HG03342 (cell line): ENCODE results near the gene HNRNPA3.
"Not testable (repeated sequence)": the region's sequence is repeated elsewhere in the genome, so short reads cannot be mapped to it uniquely, and the experiment has no call there.

Source experiments
- ATAC-seq: cut with Tn5 transposase; IDR thresholded peaks from one replicate; pipeline ENCODE4 v1.9.1; 2021; ENCODE audit warnings: mild to moderate bottlenecking, moderate library complexity; ENCODE audit not compliant: unreplicated experiment

The HNRNPA3 gene

DNA sequence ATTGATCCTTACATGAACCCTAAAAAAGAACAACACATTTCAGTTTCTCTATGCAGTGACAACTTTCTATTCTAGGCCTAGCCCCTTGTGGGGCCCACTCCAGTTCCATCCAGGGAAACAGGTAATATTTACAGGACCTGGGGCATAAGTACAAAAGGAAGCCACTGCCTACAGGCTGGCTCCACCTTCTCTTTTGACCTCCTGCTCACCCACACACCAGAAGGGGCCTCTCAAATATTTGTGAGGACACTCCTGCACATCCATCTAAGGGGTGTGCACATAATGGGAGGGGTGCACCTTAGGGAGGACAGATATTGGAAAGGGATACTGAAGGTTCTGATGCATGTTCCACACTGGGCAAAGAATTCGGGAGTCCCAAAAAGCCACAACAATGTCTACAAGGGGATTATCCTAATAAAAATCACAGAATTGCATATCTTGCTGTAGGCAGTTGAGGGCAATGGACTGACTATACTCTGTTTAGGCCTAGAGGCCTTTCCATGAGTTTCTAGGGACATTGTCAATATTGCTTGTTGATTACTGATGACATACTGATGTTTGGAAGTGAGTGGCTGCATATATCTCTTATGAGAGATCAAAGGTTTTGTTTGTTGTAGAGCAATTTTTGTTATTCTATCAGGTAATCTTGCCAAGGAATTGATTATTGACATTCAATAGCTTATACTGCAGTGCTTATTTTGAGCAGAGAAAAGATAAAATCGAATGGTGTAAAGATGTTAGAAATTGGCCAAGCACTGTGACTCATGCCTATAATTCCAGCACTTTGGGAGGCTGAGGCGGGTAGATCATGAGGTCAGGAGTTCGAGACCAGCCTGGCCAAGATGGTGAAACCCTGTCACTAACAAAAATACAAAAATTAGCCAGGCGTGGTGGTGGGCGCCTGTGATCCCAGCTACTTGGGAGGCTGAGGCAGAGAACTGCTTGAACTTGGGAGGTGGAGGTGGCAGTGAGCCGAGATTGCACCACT lies 23.8 kb upstream of the HNRNPA3 start:
- no peak for ATAC-seq

DNA sequence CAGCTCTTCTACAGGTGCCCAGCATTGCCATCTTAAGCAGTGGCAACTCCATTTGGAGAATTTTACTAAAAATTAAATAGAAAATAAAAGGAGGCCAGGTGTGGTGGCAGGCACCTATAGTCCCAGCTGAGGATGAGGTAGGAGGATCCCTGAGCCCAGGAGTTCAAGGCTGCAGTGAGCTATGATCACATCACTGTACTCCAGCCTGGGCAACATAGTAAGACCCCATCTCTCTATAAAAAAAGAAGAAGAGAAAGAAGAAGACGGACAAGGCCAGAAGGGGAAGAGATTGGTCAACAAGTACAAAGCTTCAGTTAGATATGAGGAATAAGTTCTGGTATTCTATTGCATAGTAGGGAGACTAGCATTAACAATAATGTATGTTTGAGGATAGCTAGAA lies 21.7 kb upstream of the HNRNPA3 start:
- no peak for ATAC-seq

DNA sequence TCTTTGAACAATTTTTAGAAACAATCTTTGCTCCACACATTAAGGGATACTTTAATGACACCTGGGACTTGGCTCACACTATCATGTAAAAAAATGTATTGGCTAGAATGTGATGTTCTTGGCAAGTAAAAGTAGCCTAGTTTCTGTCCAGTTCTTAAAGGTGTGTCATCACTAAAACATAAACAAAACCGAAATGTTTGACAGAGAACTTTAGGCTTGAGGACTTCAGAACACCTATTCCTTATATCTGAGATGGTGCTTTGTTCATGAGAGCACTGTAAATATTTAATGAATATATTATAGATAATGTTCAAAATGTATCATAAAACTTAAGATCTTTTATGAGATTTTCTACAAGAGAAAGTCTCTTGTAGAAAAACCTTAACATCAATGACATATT lies 19.8 kb upstream of the HNRNPA3 start:
- no peak for ATAC-seq

DNA sequence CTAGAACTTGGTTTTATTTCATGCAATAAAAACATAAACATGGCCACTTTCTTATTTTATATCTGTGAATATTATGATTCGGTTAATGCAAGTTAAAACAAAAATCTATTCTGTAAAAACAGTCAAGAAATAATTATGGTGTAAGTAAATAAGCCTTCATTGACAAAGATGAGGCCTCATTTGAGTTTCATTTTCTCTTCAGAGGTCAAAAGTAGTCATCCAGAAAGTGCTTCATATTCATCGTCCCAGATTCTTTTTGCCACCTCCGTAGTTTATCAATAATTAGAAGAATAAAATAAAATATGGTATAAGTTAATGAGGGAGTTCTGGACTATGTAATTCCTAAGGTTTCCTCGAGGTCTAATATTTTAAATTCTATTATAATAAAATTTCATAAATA lies 19.4 kb upstream of the HNRNPA3 start:
- no peak for ATAC-seq

DNA sequence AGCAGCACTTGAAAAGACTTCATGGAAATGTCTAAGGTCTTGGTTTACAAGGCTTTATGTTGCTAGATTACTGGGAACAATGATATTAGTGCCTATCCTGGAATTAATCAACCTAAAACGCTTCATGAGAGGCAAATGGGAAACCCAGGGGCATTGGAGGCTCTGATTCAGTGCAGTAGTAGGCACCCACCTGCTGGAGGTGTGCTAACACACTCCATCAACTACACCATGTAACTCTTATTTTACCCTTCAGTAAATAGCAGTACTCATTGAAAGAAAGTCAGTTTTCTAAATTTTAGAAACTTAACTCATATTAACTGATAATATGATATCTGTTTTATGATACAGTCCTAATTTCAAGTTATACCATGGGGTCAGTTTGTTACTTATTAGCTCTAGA lies 17.4 kb upstream of the HNRNPA3 start:
- ATAC-seq, result peak; percentile 45

DNA sequence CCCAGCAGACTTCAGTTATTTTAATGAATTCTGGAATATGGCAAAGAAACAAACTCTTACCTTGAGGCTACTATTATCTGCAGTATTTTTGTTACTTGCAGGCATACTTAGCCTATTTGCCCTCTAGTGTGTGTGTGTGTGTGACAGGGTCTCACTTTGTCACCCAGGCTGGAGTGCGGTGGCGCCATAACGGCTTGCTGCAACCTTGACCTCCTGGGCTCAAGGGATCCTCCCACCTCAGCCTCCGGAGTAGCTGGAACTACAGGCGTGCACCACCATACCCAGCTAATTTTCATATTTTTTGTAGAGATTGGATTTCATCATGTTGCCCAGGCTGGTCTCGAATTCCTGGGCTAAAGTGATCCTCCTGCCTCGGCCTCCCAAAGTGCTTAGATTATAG lies 12.2 kb upstream of the HNRNPA3 start:
- ATAC-seq, result not testable (repeated sequence)

DNA sequence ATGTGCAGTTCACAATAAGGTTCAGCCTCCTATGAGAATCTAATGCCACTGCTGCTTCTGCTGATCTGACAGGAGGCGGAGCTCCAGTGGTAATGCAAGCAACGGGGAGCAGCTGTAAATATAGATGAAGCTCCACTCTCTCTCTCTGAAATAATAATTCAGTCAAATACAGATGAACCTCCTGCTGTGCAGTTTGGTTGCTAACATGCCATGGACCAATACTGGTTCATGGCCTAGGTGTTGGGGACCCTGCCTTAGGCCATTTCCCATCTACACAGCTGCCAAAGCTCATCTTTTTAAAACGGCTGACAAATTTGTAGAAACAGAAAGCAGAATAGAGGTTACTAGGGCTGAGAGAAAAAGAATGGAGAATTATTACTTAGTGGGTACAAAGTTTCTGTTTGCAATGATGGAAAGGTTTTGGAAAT lies 10.7 kb upstream of the HNRNPA3 start:
- ATAC-seq, result no peak

DNA sequence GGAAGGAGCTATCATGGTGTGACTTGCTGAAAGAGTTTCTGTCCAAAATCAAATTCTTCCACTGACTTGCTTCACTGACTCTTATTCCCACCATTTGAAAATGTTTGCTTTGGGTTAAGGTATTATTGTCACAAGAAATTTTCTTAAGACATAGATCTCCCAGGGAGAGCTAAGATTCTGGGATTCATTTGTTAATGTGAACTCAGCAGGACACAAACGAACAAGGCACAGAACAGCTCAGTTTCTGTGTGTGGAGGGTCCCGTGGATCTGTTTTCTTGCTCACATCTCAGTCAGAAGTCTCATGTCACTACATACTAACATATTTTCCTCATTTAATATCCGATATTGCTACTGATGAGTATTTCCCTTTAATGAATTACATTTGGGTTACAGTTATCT lies 8.2 kb upstream of the HNRNPA3 start:
- ATAC-seq, result no peak

DNA sequence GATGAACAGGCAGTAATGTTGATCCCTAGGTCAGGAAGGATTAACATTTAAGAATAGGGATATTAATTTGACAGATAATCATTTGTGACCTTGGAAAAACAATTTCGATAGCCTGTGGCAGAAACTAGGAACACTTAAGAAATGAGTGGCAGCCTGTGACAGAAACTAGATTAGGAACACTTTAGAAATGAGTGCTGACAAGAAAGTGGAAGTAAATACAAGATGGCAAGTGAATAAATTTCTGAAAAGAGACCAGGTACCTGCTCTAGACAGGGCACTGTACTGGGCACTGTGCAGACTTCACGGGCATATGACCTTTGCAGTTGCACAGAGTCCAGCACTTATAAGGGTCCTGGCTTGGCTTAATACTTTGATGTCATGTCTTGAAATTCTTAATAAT lies 5.5 kb upstream of the HNRNPA3 start:
- peak; percentile 63 for ATAC-seq

DNA sequence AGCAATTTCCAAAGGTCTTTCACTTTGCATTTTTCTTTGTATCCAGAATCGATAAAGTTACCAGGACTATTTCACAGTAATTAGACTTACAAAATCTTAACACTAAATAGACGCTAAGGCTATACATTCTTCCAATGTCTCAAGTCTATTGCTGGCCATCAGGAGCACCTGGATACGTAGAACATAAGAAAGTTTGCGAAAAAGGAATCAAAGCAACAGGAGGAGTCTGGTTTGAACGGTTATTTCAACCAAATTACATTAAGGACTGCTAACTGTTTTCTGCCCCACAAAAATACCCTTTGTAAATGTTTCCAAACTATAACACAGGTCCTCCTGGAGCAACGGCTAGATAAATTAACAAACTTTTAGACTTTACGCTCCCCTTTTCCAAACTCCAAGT lies 1.4 kb upstream of the HNRNPA3 start:
- ATAC-seq, result no peak

DNA sequence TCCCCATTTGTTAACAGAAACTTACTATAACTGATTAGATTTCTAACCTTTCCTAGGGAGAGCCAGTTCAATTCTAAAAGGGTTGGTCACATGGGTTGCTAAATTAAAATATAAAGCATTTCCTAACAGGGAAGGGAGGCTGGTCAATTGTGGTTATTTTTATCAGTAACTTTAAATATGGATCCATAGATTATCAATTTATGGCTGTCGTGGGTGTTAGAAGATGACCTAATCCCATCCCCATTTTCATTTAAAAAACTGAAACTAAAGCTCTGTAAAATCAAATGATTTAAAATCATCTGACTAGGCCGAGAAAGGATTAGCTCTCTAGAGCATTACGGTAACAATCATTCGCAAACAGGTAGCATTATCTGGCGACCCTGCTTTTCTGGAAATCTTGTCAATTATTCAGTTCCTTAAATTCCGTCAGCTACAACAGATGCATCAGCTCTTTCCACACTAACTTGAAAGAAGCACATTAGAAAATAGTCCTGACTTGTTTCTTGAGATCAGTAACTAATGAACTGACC lies 953 bp upstream of the HNRNPA3 start:
- ATAC-seq, result no peak

DNA sequence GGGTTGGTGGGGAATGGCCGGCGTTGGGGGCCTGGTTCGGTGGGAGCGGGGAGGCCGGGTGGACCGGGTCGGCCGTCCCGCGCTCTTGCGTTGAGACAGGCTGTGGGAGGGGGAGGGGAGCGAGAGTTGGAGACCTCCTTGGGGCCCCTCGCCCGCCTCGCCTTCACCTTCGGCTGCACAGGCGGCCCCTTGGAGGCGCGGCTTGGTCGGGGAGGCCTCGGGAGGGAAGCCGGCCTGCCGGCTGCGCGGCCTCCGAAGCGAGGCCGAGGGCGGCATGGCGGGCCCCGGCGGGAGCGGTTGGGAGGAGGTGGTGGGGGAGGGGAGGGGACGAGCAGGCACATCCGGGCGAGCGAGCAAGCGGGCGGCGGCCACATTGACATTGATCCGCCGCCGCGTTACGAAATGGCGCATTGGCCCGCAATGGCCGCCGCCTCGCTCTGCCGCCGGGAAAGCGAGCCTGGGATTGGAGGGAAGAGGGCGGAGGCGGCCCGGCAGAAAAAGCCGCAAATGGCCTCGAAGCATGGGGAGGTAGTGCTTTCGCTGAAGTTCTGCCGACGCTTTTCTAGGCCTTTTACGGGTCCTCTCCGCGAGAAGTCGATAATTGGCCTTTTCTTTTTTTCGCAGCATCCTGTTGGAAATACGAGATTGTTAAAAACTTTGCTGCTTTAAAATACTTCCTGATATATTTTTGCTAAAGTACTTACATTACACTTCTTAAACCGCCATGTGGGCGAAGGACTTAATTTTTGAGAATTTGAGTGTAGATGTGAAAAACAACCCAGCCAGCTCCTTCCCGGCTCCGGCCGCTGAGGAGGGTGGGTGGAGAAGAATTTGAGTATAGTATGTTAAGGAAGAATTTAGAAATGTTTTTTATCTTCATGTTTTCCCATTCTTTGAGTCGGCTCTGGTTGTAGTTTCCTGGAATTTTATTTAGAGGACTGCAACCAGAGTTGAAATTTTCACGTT lies 580 bp downstream of the HNRNPA3 start:
- ATAC-seq, result peak; percentile 45

DNA sequence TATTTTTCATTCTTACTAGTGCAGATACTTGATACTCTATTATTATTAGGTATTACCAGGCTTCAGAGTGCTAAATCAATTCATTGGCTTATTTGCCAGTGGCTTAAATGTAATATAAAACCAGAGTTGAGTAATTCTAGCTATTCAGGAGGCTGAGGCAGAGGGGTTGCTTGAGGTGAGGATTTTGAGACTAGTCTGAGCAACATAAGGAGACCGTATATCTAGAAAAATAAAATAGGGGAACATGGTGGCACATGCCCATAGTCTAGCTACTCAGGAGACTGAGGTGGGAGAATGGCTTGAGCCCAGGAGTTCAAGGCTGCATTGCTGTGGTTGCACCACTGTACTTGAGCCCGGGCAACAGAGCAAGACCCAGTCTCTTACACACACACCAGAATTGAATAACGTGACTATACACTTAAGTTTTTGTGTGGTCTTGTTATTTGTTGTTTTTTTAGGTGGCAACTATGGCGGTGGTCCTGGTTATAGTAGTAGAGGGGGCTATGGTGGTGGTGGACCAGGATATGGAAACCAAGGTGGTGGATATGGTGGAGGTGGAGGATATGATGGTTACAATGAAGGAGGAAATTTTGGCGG lies 4.8 kb downstream of the HNRNPA3 start:
- no peak for ATAC-seq

DNA sequence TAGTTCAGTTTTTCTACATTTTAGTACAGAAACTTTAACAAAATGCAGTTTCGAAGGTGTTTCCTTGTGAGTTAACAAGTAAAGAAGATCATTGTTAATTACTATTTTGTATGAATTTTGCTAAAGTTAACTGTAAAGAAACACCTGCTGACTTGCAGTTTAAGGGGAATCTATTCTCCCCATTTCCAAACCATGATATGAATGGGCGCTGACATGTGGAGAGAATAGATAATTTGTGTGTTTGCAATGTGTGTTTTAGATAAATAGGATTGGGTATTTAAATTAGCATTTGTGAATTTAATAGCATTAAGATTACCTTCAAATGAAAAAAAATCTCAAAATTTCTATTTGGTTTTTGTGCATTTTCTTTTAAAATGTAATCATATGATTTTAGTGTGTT lies 7.2 kb downstream of the HNRNPA3 start:
- not testable (repeated sequence) for ATAC-seq

DNA sequence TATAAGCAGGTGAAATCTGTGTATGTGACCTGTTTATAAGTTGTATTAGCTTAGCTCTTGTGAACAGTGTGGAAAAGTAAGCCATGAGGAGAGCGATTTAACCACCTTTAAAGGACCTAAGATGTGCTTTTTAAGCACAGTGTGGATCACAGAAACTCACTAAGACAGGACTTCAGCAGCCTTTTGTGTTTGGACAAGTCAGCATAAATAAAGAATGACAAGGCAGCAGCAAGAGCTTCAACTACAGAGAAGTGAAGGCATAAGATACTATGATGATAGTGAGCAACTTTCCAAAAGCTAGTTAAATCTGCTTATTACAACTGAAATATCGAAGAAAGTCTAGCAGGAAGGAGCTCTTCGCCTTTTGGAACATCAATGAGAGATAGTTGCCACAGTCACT lies 8.9 kb downstream of the HNRNPA3 start:
- no peak for ATAC-seq

DNA sequence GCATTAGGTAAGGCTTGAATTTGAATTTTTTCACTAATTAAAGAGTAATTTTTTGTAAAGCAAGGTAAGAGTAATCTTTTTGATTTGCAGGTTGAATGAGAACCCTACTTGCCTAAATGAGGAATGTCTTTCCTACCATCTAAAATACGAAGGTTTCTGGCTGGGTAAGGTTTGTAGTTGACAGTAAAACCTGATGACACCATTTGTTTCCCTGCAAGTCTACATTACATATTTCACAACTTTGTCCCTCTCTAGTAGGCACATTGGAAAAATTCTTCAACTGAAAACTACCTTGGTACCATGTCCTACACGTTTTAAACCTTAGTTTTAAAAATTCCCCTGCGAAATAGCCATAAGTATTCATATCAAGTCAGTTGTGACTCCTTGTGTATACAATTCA lies 9.4 kb downstream of the HNRNPA3 start:
- no peak for ATAC-seq

DNA sequence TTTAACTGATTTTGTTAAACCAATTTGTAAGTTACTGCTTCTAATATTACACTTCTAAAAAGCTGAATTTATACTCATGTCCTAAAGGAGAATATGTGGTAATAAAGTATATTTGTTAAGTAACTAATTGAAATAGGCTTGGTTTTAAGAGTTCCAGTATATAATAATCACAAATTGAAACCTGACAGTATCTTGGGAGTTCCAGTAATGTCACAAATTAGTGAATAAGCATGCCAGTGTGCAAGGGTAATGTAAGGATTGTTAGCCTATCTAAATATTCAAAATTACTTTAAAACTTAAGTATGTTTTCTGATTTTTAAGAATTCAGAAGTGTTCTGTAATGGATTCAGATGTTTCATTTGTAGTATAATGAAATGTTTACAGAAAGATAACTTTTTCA lies 10.8 kb downstream of the HNRNPA3 start:
- ATAC-seq, result not testable (repeated sequence)

DNA sequence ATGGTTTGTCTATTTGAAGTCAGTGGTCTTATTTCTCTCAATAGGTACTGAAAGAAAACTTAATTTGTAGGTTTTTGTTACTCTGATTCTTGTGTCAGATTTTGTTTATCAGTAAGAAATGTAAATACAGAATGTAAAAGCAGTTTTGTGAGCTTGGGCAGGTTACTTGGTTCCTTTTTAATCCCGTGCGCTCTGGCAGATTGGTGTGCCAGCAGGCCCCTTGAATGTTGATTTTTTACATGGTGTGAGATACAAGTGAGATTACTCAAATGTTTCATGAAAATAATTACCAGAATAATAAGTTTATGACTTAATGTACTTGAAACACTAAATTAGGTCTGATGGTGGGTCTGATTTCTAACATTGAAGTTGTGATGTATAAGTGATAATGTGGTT lies 13.4 kb downstream of the HNRNPA3 start:
- no peak for ATAC-seq

DNA sequence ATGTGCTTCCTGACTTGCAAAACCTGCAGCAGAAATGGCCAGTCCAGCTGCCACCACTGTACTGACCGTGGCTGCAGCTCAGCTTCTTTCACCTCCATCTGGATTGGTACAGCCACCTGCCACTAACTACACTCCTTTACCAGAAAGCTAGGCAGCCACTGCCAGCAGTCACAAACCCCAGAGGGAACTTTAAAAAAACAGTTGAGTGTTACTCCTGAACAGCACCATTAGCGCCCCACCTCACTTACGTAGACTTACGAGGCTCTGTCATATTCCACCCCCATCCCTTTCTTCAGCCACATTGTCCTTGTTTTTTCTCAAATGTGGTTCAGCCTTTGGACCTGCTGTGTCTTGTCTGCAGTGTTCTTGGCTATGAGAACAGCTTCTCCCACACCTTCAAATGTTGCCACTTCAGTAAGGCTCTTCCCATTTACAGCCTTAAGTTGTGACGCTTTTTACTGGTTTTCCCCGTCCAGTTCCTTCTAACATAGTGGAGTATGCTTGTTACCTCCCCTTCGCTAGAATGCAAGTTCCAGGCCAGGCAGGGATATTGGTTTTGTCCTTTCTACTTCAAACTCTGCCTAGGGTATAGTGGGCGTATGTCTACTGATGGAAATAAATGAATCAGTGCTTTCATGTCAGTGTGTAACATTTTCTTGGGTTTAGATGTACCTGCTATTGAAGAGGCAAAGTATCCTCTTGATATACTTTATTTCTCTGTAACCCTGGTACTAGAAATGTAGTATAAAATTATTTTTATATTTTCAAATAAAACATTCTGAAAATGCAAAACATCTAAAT lies 17.0 kb downstream of the HNRNPA3 start:
- no peak for ATAC-seq

DNA sequence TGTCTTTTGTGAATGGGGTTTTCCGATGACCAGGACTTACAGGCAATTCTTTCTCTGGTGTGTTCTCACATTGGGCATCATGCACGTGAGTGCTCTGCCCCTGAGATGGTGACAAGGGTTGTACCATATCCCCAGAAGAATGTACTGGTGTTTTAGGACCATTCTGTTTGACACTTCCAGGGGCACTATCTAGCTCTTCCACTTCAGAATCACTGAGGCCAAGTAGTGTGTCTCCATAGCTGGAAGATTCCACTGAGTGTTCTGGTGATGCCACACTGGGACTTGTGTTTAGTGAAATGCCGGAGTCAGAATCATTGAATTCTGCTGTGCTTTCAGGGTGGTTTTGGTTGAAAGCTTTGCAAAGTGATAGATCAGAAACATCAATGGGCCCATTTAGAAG lies 18.7 kb downstream of the HNRNPA3 start:
- no peak for ATAC-seq
